SU-DHL-6 (cell line): Measurements from ENCODE around the gene NTSR1.

Source experiments
- CTCF ChIP-seq: fragments of 200-600 bp; sonication (generic); IDR thresholded peaks from one replicate; pipeline ENCODE4 v1.5.1; 2017; ENCODE audit warnings: antibody characterized with exemption, mild to moderate bottlenecking, low read length, moderate library complexity; ENCODE audit not compliant: insufficient read depth, poor library complexity, severe bottlenecking
- EZH2phosphoT487 ChIP-seq: fragments of 200-600 bp; sonication (generic), shearing (Covaris generic); conservative IDR thresholded peaks from 2 replicates; pipeline ENCODE4 v1.6.1; 2018; ENCODE audit warnings: mild to moderate bottlenecking, antibody characterized with exemption, low read length, moderate library complexity, mixed read lengths

DNA sequence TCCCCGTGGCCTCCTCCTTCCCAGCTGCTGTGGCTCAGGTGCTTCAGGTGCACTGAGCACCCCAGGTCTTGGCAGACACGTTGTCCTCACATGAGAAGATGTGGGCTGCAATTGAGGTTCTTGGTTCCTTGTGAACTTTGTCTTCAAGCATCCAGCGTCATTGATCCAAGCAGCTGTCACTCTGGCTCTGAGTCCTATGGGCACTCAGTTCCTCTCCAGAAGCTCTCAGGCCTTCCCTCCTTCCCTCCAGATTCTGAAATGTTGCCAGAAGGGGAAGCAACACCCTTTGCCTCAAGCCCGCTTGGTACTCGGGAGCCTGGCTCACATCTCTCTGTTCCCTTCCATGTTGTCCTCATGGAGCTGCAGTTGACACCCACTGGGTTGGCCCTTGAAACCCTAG is 79.2 kb downstream of the NTSR1 start:
- TF ChIP-seq CTCF (no peak), EZH2phosphoT487 (no peak)
